Measurements from ENCODE around the gene RASAL3.
"Not testable (repeated sequence)": the region's sequence is repeated elsewhere in the genome, so short reads cannot be mapped to it uniquely, and the experiment has no call there.

RASAL3 gene

DNA sequence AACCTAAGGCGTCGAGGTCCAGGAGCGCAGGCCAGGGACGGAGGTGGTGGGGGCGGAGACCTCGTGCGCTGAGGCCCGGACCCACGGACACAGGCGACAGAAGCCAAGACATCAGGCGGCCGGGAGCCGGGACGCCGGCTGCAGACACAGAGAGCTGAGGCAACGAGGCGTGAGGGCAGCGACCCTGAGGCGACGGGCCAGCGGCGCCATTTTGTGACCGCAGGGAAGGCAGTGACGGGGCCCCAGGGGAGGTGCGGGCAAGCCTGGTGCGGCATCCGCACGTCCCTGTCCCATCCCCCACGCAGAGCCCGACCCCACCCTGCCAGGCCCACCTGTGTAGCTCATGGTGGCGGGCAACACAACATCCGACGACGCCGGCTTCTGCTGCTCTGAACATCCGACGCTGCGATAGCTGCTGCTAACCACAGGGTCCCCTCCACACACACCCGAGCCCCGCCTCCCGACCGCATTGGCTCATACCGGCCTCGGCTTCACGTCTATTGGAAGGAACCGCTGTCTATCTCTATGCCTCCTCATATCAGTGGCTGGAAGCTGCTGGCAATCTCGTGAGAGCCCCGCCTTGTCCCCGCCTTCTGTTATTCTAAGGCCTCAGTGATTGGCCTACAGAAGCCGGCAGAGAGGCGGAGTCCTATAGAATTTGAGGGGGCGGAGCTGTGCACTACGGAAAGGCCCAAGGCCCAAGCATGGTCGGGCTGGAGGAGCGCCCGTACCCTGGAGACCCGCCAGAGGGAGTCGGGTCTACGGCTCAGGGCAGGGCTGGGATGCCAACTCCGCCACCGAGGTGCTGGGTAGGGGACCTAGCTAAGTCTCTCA lies 45.5 kb downstream of the RASAL3 start, which contains the start of gene AKAP8L:
Gene AKAP8L, minus strand, starts transcription at position 410 of the 834 bp plus-strand sequence. Its CDS starts 65 bp downstream, at position 345.
- DNase-seq: peak; percentile 99 to 100

DNA sequence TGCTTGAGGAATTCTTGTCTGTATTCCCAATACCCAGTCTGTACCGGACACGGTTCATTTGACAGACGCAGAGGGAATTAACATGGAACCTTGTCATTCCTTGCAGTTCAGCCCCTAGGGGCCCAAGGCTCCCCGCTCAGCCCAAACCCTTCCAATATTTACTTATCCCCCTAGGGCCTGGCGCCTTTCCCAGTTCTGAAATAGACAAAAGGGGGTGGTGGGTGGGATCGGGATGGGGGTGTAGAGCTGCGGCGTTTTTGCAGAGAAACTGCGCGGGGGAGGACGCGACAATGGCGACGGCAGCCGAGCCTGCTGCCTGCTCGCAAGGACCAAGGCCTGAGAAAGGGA lies 46.1 kb downstream of the RASAL3 start:
- DNase-seq: no peak

DNA sequence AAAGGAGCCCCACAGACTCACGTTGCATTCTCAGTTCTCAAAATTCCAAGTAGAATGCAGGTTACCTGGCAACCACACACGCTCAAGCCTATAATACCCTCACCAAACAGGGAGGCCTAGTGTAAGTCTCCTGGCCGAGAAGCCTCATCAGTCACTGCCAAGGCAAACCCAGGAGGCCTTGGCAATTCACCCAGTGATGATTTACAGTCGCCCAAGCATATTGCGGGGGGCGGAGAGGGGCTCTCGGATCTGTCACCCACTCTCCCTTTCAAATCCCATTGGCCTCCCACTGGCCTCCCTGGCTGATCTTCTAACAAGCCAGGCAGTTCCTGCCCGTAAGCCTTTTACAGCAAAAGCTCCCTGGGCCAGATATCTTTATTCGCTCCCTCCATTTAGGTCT lies 46.6 kb downstream of the RASAL3 start:
- DNase-seq: no peak

DNA sequence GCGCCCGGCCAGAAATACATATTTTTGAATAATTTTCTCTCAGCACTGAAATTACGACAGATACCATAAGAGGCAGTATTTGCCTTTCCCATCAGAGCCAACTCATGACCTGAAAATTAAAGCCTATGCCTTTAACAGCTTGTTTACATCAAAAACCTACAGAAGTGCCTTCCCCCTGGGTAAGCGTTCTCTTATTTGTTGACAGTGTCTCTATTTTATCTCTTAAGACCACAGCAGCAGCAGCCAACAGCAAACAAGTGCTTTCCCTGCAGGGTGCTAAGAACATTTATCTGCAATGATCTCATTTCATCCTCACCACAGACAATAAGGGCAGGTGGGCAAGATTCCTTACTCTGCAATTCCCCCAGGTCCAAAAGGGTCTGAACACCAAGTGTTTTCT lies 51.5 kb downstream of the RASAL3 start:
- DNase-seq: no peak

DNA sequence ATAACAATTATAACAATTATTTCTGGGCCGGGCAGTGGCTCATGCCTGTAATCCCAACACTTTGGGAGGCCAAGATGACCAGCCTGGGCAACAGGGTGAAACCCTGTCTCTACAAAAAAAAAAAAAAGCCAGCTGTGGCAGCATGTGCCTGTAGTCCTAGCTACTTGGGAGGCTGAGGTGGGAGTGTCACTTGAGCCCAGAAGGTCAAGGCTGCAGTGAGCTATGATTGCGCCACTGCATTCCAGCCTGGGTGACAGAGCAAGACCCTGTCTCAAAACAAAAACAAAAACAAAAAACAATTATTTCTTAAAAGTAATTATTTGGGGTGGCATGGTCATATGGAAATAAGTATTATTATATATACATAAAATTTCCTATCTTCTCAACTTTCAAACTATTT lies 53.0 kb downstream of the RASAL3 start:
- not testable (repeated sequence) for DNase-seq

DNA sequence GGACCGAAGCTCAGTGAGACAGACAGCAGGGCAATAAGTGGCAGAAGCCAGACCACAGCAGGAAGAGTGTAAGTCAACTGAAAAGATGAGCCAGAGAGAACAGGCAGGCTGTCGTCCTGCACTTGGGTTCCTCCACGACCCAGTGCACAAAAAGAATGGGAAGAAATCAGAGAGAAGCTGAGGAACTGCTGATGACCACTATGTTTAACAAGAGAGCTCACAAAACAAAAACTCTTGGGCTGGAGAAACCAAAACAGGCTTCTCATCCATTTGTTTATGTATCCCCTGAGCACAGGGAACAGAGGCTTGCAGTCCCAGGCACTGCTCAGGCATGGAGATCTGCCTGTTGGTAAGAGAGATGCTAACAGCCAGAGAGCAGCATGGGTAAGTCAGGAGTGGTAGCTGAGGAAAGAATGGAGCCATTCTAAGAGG lies 59.5 kb downstream of the RASAL3 start:
- no peak for DNase-seq

DNA sequence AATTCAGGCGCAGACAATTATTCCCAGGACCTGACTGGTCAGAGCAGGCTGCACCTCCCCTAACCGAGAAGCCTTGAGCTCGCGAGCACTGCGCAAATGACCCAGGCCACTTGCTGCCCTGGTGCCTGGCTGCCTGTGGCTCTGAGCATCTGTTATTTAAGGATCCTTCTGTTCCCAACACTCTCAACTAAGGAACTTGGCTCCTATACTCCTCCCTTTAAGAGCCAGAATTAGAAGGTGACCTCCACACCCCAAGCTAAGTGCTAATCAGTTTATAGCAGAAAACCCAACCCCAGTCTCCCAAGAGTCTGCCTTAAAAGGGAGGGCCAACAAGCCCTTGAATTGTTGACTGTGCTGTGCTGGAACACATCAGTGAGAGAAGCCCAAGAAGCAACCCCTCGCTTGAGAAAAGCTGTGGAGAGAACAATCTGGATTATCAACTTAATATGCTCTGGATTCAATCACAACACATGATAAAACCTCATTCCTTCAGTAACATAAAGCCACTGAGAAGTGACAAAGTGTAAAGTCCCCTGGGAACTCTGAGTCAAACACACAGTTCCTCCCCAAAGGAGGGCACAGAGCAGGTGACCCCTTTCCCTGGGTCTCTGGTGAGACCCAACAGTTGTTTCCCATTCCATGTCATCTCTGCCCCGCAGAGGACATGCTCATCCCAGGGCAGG lies 60.1 kb downstream of the RASAL3 start:
- no peak for DNase-seq

DNA sequence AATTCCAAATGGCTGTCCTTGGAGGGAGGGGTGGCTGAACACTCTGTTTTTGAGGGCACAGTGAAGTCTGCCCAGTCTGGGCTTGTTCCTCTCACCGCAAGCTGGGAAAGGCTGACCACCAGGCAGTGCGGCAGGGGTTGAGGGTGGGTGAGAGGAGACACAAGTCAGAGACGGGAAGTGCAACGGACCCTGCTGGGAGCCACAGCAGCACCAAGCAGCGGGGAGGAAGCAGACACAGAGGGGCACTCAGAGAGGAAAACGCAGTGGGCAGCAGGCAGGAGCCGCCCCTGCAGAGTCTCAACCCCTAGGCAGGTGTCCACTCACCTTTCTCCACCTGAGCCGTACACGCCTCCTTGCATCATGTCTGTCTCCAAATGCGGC lies 61.2 kb downstream of the RASAL3 start:
- no peak for DNase-seq

DNA sequence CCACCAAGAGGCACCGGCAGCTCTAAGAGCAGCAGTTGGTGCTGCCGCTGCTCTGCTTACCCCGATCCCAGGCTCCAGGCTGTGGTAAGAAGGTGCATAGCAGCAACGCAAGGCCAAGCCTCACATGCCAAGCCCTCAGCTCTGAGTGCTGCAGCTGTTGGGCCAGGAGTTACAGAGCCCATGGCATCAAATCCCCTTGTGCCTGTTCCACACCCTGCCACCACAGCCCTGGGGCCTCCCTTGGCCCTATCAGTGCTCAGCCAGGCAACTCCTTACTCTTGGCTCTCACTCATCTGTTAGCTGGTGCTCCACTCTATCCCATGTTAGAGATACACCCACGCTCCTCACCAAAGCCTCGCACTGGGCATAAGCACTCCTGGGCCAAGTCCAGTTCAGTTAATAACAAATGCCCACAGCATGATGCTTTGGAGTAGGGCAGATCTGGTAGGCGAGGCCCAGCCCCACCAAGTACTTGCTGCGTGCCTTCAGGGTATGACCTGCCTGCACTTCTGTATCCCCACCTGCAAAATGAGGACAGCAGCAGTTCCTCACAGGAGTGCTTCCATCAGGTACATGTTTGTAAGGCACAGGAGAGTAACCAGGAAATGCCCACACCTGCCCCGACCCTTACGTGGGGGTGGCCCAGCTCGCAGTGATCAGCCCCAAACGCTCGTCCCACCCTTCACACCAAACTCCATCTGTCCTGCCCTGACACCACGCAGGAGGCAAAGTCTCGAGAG lies 61.8 kb downstream of the RASAL3 start:
- DNase-seq: no peak
